Activated T-cell treated with anti-CD3 and anti-CD28 coated beads, Interleukin-2, amount 50 U/mL, for 4 hours (primary cell): ENCODE measurements around the gene BAHD1. TPM values are rescaled to one million over a fixed set of nuclear protein-coding genes. Genes with fewer than 3 reads are reported as not detected.
"Not testable (repeated sequence)": the region's sequence is repeated elsewhere in the genome, so short reads cannot be mapped to it uniquely, and the experiment has no call there.

ENCODE experiments used
- ATAC-seq, 2 donors: fragments of 200-7000 bp; cut with Tn5 transposase; one replicate each; pipeline ENCODE4 v1.10.0; 2021
- DNase-seq: peaks from one replicate; pipeline ENCODE4 v3.0.0-alpha.2; 2020
- H3K27me3 Mint-ChIP-seq: one replicate; pipeline ENCODE4 v1.8.0; 2021; ENCODE audit warnings: low read depth, mixed read lengths
- H3K36me3 Mint-ChIP-seq: one replicate; pipeline ENCODE4 v1.8.0; 2022; ENCODE audit warnings: mixed read lengths; ENCODE audit not compliant: insufficient read depth
- H3K4me1 Mint-ChIP-seq: one replicate; pipeline ENCODE4 v1.8.0; 2021; ENCODE audit warnings: low read depth, mixed read lengths
- H3K4me3 Mint-ChIP-seq: one replicate; pipeline ENCODE4 v1.8.0; 2021; ENCODE audit warnings: mild to moderate bottlenecking, moderate library complexity, mixed read lengths
- H3K9me3 Mint-ChIP-seq: one replicate; pipeline ENCODE4 v1.8.0; 2021; ENCODE audit warnings: mixed read lengths
- total RNA-seq, 3 donors: library from RNA; stranded (reverse); gene quantifications; one replicate each; pipeline ENCODE4 v1.2.1, GENCODE V29; 2021

Gene BAHD1
- total RNA-seq, 3 donors from 2014 or later = 28.0 to 31.6 (median 31.5) TPM

- peaks cover 64% of the 10 kb centered on the region for H3K4me1 Mint-ChIP-seq
- H3K4me3 Mint-ChIP-seq = no peak overlapping the region
- no peaks in the 10 kb centered on the region for H3K27me3 Mint-ChIP-seq
- no peak for DNase-seq
- H3K9me3 Mint-ChIP-seq = no peaks in the 10 kb centered on the region
- H3K36me3 Mint-ChIP-seq = peaks cover 3% of the 10 kb centered on the region
- no peak for ATAC-seq
Measured at GRCh38 chr15:40446144-40446543, 5.4 kb downstream of the BAHD1 start.

DNA sequence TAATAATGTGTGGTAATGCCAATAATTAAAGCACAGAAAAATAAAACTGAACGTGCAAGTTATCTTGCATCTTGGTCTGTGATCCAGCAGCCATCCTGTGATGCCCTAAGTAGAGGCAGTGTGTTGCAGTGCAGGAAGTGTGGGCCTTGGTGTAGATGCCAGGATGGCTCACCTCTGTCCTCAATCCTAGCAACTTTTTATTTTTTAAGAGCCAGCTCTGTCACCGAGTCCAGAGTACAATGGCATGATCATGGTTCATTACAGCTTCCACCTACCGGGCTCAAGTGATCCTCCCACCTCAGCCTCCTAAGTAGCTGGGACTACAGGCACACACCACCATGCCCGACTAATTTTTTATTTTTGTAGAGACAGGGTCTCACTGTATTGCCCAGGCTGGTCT, 7.6 kb downstream of the BAHD1 start:
- no peak for DNase-seq
- no peaks in the 10 kb centered on the region for H3K9me3 Mint-ChIP-seq
- no peak for ATAC-seq
- H3K27me3 Mint-ChIP-seq = no peaks in the 10 kb centered on the region
- H3K4me1 Mint-ChIP-seq = peaks cover 75% of the 10 kb centered on the region
- no peak overlapping the region for H3K4me3 Mint-ChIP-seq
- peaks cover 3% of the 10 kb centered on the region for H3K36me3 Mint-ChIP-seq

DNA sequence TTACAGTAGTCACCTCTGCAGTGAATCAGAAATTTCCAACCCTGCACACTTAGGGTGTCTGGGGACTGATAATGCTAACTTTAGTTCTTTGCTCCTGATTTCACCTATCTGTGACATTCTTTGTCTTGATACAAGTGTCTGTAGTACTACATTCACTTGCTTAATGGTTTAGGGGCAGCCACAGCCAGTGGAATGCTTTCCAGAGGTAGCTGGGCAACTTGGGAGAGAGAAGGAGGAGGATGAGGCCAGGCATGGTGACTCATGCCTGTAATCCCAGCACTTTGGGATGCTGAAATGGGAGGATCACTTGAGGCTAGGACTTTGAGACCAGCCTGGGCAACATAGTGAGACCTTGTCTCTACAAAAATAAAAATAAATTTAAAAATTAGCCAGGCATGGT, 8.5 kb downstream of the BAHD1 start:
- Mint-ChIP-seq H3K36me3 (peaks cover 3% of the 10 kb centered on the region), H3K27me3 (no peaks in the 10 kb centered on the region), H3K4me3 (no peak overlapping the region), H3K4me1 (peaks cover 75% of the 10 kb centered on the region), H3K9me3 (no peaks in the 10 kb centered on the region)
- no peak for ATAC-seq
- no peak for DNase-seq

- Mint-ChIP-seq H3K4me3 (no peak overlapping the region), H3K4me1 (peaks cover 75% of the 10 kb centered on the region), H3K27me3 (no peaks in the 10 kb centered on the region), H3K9me3 (no peaks in the 10 kb centered on the region), H3K36me3 (peaks cover 3% of the 10 kb centered on the region)
- DNase-seq (no peak), ATAC-seq (no peak)
Measured at GRCh38 chr15:40450047-40450446, 9.3 kb downstream of the BAHD1 start.

DNA sequence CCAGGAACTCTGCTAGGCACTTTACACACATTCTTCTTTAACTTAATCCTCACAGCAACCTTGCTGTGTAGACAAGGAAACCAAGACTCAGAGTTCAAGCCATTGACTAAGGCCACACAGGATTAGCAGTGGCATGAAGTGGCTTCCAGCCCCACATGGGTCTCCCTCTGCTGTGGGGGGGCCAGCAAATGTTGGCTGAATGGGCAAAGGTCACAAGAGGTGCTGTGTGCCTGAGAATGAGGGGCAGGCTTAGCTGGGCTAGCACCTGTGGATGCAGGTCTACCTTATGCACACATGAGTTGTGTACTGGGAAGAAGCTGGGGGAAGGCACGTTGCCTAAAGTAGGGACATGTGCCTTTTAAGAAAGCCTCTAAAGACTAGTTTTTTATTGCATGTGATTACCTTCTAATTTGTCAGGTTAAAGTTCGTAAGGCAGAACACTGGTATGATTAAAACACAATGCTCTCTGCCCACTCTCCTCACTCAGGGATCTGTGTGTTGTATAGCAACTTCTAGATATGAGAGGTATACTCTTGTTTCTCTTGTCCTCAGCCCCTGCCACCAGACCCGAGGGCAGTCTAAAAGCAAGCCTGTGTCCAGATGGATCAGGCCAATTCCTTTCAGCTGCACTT, 10.9 kb downstream of the BAHD1 start:
- DNase-seq (no peak), ATAC-seq (no peak)
- Mint-ChIP-seq H3K36me3 (peaks cover 3% of the 10 kb centered on the region), H3K4me3 (no peak overlapping the region), H3K27me3 (no peaks in the 10 kb centered on the region), H3K4me1 (peaks cover 83% of the 10 kb centered on the region), H3K9me3 (no peaks in the 10 kb centered on the region)

DNA sequence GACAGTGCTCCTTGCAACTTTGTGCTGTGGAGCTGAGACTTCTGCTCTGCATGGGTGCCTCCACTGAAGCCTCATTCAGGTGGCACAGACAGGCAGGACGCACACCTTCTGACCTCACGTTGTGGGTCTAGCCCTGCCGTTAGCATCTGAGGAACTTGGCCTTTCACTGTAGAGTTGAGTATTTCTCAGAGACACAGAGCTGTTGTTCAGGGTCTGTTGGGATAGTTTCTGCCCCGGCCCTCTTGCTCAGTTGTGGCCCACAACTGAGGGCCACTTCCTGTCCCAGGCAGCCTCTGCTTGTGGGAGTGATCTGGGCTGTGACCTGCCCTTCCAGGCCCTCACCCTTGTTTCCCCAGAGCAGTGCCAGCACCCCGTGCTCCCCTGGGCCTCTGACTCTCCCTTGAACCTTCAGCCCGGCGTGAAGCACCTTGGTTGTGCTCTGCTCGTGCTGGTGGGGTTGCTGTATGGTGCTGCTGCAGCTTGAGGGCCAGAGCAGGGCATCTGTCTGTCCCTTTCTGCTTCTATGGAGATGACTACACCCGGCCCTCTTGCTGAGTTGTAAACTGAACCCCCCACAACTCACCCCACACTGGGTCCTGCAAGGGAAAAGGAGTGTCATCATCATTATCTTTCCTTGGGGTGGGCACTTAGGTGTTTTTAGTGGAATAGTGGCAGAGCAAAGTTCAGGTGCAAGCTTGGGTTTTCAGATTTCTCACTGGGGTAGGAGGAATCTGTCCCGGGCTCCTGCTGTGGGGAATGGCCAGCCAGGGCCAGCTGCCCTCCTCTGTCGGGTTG, 11.7 kb downstream of the BAHD1 start:
- Mint-ChIP-seq H3K4me1 (peaks cover 88% of the 10 kb centered on the region), H3K36me3 (peaks cover 3% of the 10 kb centered on the region), H3K27me3 (no peaks in the 10 kb centered on the region), H3K9me3 (no peaks in the 10 kb centered on the region), H3K4me3 (peak overlapping the region; percentile 19)
- peak; percentile 20 to 42 for ATAC-seq
- no peak for DNase-seq

DNA sequence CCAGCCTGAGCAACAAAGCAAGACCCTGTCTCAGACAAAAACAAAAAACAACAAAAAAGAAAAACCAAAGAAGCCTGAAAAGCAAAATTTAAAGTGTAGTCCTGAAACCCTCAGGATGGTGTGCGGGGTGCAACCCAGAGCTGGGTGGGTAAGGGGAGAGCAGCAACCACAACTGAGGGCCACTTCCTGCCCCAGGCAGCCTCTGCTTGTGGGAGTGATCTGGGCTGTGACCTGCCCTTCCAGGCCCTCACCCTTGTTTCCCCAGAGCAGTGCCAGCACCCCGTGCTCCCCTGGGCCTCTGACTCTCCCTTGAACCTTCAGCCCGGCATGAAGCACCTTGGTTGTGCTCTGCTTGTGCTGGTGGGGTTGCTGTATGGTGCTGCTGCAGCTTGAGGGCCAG, 13.2 kb downstream of the BAHD1 start:
- H3K36me3 Mint-ChIP-seq, H3K27me3 Mint-ChIP-seq, H3K9me3 Mint-ChIP-seq, DNase-seq: not testable (repeated sequence)
- ATAC-seq = peak; percentile 44 to 45
- H3K4me1 Mint-ChIP-seq = peaks cover 86% of the 10 kb centered on the region
- H3K4me3 Mint-ChIP-seq = peak overlapping the region; percentile 61

DNA sequence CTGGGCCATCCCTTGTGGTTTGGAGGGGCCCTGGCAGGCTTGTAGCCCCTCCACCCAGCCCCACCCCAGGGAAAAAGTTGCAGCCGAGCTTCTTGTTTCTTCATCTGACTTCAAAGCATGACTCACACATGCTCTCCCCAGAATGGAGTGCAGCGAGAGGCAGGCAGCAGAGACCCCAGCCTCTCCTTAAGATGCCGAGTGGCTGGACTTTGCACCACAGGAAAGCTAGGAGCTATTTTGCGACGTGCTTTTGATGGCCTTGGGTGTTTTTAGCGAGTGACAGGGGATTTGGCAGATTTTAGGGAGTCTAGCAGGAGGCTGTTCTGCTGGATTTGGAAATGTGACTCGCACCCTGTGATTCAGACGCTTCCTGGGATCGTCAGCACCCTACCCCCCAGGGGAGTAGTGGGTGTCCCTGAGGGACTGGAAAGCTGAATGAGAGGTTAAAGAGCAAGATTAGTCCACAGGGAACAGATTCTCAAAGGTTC, 14.2 kb downstream of the BAHD1 start:
- DNase-seq = no peak
- Mint-ChIP-seq H3K36me3 (no peaks in the 10 kb centered on the region), H3K4me1 (peaks cover 78% of the 10 kb centered on the region), H3K9me3 (no peaks in the 10 kb centered on the region), H3K27me3 (no peaks in the 10 kb centered on the region), H3K4me3 (peak overlapping the region; percentile 54)
- peak; percentile 36 to 54 for ATAC-seq

DNA sequence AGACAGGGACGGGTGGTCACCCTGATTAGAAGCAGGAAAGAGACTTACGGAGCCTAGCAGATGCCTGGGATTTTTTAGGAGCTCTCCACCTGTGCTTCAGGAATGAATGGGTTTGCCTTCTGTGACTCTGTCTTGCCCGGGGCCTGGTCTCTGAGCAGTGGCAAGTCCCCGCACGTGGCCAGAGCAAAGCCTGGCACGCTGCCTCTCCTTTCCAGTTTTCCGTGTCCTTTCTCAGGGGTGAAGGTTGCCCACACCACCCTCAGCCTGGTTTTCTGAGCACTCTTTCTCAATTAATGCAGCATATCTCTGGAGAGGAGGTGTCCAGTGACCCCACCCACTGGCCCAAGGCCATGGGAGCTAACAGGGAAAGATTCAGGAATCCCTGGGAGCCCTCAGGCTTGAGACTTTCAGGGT, 15.6 kb downstream of the BAHD1 start:
- Mint-ChIP-seq H3K4me3 (no peak overlapping the region), H3K9me3 (no peaks in the 10 kb centered on the region), H3K4me1 (peaks cover 67% of the 10 kb centered on the region), H3K36me3 (no peaks in the 10 kb centered on the region), H3K27me3 (no peaks in the 10 kb centered on the region)
- ATAC-seq = no peak
- DNase-seq = no peak

- no peak for DNase-seq
- Mint-ChIP-seq H3K4me3 (peak overlapping the region; percentile 4), H3K9me3 (no peaks in the 10 kb centered on the region), H3K4me1 (peaks cover 63% of the 10 kb centered on the region), H3K27me3 (no peaks in the 10 kb centered on the region), H3K36me3 (no peaks in the 10 kb centered on the region)
- ATAC-seq = no peak
Measured at GRCh38 chr15:40456738-40457137, 16.0 kb downstream of the BAHD1 start.

DNA sequence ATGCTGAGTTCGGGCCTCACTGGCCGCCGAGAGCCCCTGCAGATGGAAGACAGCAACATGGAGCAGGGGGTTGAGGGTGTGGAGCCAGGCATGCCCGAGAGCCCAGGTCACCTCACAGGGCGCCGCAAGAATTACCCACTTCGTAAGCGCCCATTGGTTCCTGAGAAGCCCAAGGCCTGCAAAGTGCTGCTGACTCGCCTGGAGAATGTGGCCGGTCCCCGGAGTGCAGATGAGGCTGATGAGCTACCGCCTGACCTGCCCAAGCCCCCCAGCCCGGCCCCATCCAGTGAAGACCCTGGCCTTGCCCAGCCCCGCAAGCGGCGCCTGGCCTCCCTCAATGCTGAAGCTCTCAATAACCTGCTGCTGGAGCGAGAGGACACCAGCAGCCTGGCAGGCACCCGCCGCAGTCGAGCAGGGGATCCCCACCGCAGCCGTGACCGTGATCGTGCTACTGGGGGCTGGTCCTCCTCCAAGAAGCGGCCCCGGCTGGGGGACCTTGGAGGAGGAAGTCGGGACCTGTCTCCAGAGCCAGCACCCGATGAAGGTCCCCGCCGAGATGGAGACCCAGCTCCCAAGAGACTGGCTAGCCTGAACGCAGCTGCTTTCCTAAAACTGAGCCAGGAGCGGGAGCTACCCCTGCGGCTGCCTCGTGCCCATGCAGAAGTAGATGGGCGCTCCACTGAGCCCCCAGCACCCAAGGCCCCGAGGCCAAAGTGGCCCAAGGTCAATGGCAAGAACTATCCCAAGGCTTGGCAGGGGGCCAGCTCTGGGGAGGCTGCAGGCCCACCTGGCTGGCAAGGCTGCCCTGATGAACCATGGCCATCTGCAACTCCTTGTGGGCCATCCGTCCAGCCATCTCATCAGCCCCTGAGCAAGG, 18.0 kb downstream of the BAHD1 start:
- H3K27me3 Mint-ChIP-seq = no peaks in the 10 kb centered on the region
- ATAC-seq (no peak), DNase-seq (no peak)
- H3K9me3 Mint-ChIP-seq = no peaks in the 10 kb centered on the region
- no peak overlapping the region for H3K4me3 Mint-ChIP-seq
- peaks cover 43% of the 10 kb centered on the region for H3K4me1 Mint-ChIP-seq
- peaks cover 2% of the 10 kb centered on the region for H3K36me3 Mint-ChIP-seq

DNA sequence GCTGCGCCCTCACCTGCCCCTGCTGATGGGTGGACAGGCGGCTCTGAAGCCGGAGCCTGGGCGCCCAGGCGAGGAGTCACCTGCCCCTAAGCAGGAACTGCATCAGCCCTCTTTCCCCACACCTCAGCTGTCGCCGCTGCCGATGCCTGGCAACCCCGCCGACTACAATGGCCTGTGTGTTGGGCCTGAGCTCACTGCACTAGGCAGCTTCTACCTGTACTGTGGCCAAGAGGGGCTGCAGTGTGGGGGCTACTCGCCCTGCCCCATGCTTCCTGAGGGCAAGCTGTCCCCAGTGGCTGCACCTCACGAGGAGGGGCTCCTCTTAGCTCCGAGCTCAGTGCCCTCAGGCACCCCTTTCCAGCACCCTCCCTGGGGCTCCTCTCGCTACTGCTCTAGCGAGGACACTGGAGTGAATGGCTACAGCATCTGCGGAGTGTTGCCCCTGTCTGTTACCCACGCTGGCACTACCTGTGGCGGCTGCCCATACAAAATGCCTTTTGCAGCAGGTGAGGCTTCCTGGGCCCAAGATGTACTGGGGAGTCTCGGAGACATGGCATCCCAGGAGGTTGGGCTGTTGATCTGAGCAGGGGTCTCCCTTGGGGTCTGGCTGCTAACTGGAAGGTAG, 18.8 kb downstream of the BAHD1 start:
- no peaks in the 10 kb centered on the region for H3K27me3 Mint-ChIP-seq
- ATAC-seq (no peak), DNase-seq (no peak)
- no peaks in the 10 kb centered on the region for H3K9me3 Mint-ChIP-seq
- peaks cover 35% of the 10 kb centered on the region for H3K4me1 Mint-ChIP-seq
- H3K36me3 Mint-ChIP-seq = peaks cover 7% of the 10 kb centered on the region
- no peak overlapping the region for H3K4me3 Mint-ChIP-seq

DNA sequence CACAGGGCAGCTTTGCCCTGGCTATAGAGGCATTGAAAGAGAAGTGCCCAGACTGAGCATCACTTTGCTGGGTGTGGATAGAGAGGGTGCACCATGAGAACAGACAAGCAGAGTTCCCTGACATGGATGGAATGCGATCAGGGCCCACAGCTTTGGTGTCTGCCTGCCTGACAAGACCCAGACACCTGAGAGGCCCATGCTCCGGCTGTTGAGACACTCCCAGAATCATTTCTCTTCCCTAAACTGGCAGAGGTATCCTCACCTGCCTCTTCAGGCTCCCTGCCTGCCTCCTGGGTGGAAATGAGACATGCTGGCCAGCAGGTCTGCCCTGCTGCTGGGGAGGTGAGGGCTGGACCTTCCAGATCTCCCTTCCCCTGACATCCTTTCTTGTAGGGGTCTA, 19.7 kb downstream of the BAHD1 start:
- H3K9me3 Mint-ChIP-seq = no peaks in the 10 kb centered on the region
- H3K36me3 Mint-ChIP-seq = peaks cover 9% of the 10 kb centered on the region
- H3K4me1 Mint-ChIP-seq = peaks cover 29% of the 10 kb centered on the region
- H3K4me3 Mint-ChIP-seq = no peak overlapping the region
- no peaks in the 10 kb centered on the region for H3K27me3 Mint-ChIP-seq
- ATAC-seq = no peak
- DNase-seq = no peak

DNA sequence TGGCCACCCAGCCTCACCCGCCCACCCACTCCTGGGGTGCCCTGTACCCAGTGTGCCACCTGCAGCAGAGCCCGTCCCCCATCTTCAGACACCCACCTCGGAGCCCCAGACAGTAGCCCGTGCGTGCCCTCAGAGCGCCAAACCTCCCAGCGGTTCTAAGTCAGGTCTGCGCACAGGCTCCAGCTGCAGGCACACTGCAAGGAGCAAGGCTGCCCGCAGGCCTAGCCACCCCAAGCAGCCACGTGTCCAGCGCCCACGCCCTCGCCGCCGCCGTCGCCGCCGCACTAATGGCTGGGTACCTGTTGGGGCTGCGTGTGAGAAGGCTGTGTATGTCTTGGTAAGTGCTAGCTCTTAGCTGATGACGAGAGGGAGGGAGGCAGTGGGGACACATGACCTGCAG, 21.2 kb downstream of the BAHD1 start:
- Mint-ChIP-seq H3K4me1 (peaks cover 19% of the 10 kb centered on the region), H3K27me3 (no peaks in the 10 kb centered on the region), H3K9me3 (no peaks in the 10 kb centered on the region), H3K36me3 (peaks cover 15% of the 10 kb centered on the region), H3K4me3 (no peak overlapping the region)
- ATAC-seq (no peak), DNase-seq (no peak)
